Measurements from ENCODE around the gene PDE4D. TPM values are rescaled to one million over a fixed set of nuclear protein-coding genes. Genes with fewer than 3 reads are reported as not detected.

PDE4D gene
- total RNA-seq, 1 donor from 2014 or later: 14.2 TPM

DNA sequence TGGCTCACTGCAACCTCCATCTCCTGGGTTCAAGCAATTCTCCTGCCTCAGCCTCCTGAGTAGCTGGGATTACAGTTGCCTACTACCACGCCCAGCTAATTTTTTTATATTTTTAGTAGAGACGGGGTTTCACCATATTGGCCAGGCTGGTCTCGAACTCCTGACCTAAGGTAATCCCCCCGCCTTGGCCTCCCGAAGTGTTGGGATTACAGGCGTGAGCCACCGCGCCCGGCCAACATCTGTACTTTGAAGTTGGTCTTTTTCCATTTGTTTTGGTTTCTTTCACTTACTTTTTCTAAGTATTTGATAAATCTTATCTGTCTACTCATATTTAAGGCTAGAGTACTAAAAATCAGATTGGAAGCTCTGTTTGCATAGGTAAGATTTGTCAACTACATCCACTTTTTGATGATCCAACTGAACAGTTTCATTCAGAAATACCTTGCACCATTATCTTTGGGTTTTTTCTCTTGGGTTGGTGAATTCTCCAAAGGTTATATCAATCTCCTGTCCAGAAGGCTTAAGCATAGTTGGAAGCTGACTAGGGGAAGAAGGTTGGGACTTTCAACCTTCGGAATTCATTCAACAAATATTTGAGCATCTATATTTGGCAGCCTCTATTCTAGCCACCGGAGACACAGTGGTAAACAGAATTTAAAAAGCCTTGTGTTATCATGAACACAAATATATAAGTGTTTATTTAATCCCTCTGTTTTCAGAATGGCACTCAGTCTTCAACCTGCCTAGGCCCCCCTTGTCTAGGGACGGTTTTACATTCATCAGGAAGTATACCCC, 821.6 kb downstream of the PDE4D start:
- Mint-ChIP-seq H3K9me3 (ENCODE audit: unreplicated experiment) (no peaks in the 10 kb centered on the region), H3K27me3 (ENCODE audit: low read depth, unreplicated experiment) (no peaks in the 10 kb centered on the region), H3K27ac (ENCODE audit: unreplicated experiment) (no peak overlapping the region), H3K4me3 (ENCODE audit: unreplicated experiment) (no peak overlapping the region), H3K4me1 (ENCODE audit: low read depth, unreplicated experiment) (peaks cover 17% of the 10 kb centered on the region), H3K36me3 (ENCODE audit: low read depth, unreplicated experiment) (no peaks in the 10 kb centered on the region)
- no peak overlapping the region for H2AFZ ChIP-seq (ENCODE audit: low read depth, low read length)
- no peaks in the 10 kb centered on the region for H4K20me1 ChIP-seq (ENCODE audit: insufficient read depth, low read length)
- no peak overlapping the region for H3K4me2 ChIP-seq (ENCODE audit: low read length)
- no peak for FAIRE-seq
- H3K9me3 ChIP-seq (ENCODE audit: insufficient read depth, low read depth, low read length): no peaks in the 10 kb centered on the region
- no peaks in the 10 kb centered on the region for H3K27me3 ChIP-seq (ENCODE audit: insufficient read depth, low read length)
- no peaks in the 10 kb centered on the region for H3K36me3 ChIP-seq (ENCODE audit: insufficient read depth, low read length)
- no peak overlapping the region for H3K9ac ChIP-seq (ENCODE audit: low read length)
- H3K4me3 ChIP-seq (ENCODE audit: insufficient read depth, low read depth, low read length): no peak overlapping the region
- H3K4me1 ChIP-seq (ENCODE audit: insufficient read depth, low read length): peaks cover 4% of the 10 kb centered on the region
- no peaks in the 10 kb centered on the region for H3K79me2 ChIP-seq (ENCODE audit: insufficient read depth, low read length)
- no peak for DNase-seq (ENCODE audit: low read depth)
- TF ChIP-seq, protein P1, sequence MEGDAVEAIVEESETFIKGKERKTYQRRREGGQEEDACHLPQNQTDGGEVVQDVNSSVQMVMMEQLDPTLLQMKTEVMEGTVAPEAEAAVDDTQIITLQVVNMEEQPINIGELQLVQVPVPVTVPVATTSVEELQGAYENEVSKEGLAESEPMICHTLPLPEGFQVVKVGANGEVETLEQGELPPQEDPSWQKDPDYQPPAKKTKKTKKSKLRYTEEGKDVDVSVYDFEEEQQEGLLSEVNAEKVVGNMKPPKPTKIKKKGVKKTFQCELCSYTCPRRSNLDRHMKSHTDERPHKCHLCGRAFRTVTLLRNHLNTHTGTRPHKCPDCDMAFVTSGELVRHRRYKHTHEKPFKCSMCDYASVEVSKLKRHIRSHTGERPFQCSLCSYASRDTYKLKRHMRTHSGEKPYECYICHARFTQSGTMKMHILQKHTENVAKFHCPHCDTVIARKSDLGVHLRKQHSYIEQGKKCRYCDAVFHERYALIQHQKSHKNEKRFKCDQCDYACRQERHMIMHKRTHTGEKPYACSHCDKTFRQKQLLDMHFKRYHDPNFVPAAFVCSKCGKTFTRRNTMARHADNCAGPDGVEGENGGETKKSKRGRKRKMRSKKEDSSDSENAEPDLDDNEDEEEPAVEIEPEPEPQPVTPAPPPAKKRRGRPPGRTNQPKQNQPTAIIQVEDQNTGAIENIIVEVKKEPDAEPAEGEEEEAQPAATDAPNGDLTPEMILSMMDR (IDR thresholded peaks at IDR 0.05; ENCODE audit: insufficient read depth, low read depth, low read length): no peak
- no peak for TF ChIP-seq EZH2 (IDR thresholded peaks at IDR 0.05; ENCODE audit: insufficient read depth, low read length)
- H3K27ac ChIP-seq (ENCODE audit: low read depth, low read length): no peak overlapping the region

DNA sequence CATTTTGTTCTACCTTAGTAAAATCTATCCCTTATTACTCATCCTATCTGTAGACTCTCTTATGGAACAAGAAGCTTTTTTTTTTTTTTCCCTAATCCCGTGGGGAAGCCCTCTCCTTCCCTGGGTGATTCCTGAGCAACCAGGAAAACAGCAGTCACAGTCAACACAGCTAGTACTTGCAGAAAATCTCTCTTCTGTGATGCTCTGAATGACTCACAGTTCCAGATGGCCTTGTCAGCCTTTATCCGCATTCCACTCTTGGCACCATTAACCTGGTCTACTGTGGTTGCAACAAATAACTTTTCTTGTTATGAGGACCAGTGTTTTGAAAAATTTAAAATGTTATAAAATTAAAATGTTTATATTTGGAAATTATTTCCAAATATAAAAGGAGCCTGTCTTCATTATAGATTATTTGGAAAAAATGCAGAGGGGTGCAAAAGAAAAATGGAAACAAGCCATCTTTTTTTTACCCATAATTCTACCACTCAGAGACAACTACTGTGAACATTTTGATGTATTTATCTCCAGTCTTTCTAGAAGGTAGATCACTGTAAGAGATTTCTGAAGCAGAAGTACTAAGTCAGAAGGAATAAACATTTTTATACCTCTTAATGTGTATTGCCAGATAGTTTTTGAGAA, 824.0 kb downstream of the PDE4D start:
- Histone ChIP-seq H3K79me2 (ENCODE audit: insufficient read depth, low read length) (no peaks in the 10 kb centered on the region), H4K20me1 (ENCODE audit: insufficient read depth, low read length) (no peaks in the 10 kb centered on the region), H3K4me3 (ENCODE audit: insufficient read depth, low read depth, low read length) (no peak overlapping the region), H2AFZ (ENCODE audit: low read depth, low read length) (no peak overlapping the region), H3K9ac (ENCODE audit: low read length) (no peak overlapping the region), H3K27me3 (ENCODE audit: insufficient read depth, low read length) (no peaks in the 10 kb centered on the region), H3K27ac (ENCODE audit: low read depth, low read length) (no peak overlapping the region), H3K4me2 (ENCODE audit: low read length) (peak overlapping the region; percentile 17), H3K36me3 (ENCODE audit: insufficient read depth, low read length) (no peaks in the 10 kb centered on the region), H3K4me1 (ENCODE audit: insufficient read depth, low read length) (peaks cover 12% of the 10 kb centered on the region), H3K9me3 (ENCODE audit: insufficient read depth, low read depth, low read length) (no peaks in the 10 kb centered on the region)
- TF ChIP-seq, protein P1 (IDR thresholded peaks at IDR 0.05; ENCODE audit: insufficient read depth, low read depth, low read length): no peak
- no peak for TF ChIP-seq EZH2 (IDR thresholded peaks at IDR 0.05; ENCODE audit: insufficient read depth, low read length)
- Mint-ChIP-seq H3K4me3 (ENCODE audit: unreplicated experiment) (no peak overlapping the region), H3K36me3 (ENCODE audit: low read depth, unreplicated experiment) (no peaks in the 10 kb centered on the region), H3K9me3 (ENCODE audit: unreplicated experiment) (no peaks in the 10 kb centered on the region), H3K27ac (ENCODE audit: unreplicated experiment) (peak overlapping the region; percentile 97), H3K27me3 (ENCODE audit: low read depth, unreplicated experiment) (no peaks in the 10 kb centered on the region), H3K4me1 (ENCODE audit: low read depth, unreplicated experiment) (peaks cover 20% of the 10 kb centered on the region)
- DNase-seq (ENCODE audit: low read depth): peak; percentile 94
- no peak for FAIRE-seq

Measured in astrocyte (in vitro differentiated cells and primary cell).